Uterus (tissue), 4 donors: Measurements from ENCODE around the gene RBM42. TPM values are rescaled to one million over a fixed set of nuclear protein-coding genes. Genes with fewer than 3 reads are reported as not detected.

Source experiments
- DNase-seq, 2 donors: peaks; one replicate each; pipeline ENCODE4 v3.0.0-alpha.2; 2019 to 2020
- H3K27ac ChIP-seq, 2 donors: fragments of 200-600 bp; sonication (generic); 1 replicate in 1 of 2; 2 replicates in 1 of 2; pipeline ENCODE4 v1.5.1; 2016 to 2018
- H3K27me3 ChIP-seq, 2 donors: fragments of 200-600 bp; sonication (generic); one replicate each; pipeline ENCODE4 v1.5.1; 2018 to 2019; ENCODE audit warnings: control low read depth in 1 of 2
- H3K36me3 ChIP-seq, 2 donors: fragments of 200-600 bp; sonication (generic); one replicate each; pipeline ENCODE4 v1.5.1; 2019; ENCODE audit warnings: control low read depth in 1 of 2
- H3K4me1 ChIP-seq, 2 donors: fragments of 200-600 bp; sonication (generic); one replicate each; pipeline ENCODE4 v1.5.1; 2018 to 2019; ENCODE audit warnings: control low read depth in 1 of 2
- H3K4me3 ChIP-seq, 2 donors: fragments of 200-600 bp; sonication (generic); 1 replicate in 1 of 2; 2 replicates in 1 of 2; pipeline ENCODE4 v1.5.1; 2018 to 2019; ENCODE audit warnings: mild to moderate bottlenecking in 1 of 2
- H3K9me3 ChIP-seq, 2 donors: fragments of 200-600 bp; sonication (generic); one replicate each; pipeline ENCODE4 v1.5.1; 2019; ENCODE audit warnings: control low read depth in 1 of 2
- POLR2A ChIP-seq, 2 donors: fragments of 450-650 bp; IDR thresholded peaks; one replicate each; pipeline ENCODE4 v1.6.1; 2016; ENCODE audit warnings: antibody characterized with exemption in 2 of 2, mild to moderate bottlenecking in 1 of 2, moderate library complexity in 1 of 2
- intact Hi-C: fragments of 100-400 bp; cut with DNase I; formaldehyde crosslinking; loops from one replicate; pipeline ENCODE4 v1.15.1; 2023; ENCODE audit warnings: low total_unique reads
- total RNA-seq, 4 donors: library from RNA; depleted of rRNA in 3 of 4; stranded (reverse); fragments of >200 nt in 3 of 4; gene quantifications; one replicate each; pipeline versions ENCODE4 v1.1.0 to v1.2.4, GENCODE V29; 2014 to 2023
- TF ChIP-seq, protein P1 (sequence below), 4 experiments: fragments of 200-600 bp in 2 of 4; fragments of 450-650 bp in 2 of 4; sonication (generic) in 2 of 4; IDR thresholded peaks; one replicate each; pipeline ENCODE4 v1.5.1; 2016 to 2019; ENCODE audit warnings: antibody characterized with exemption in 4 of 4, mild to moderate bottlenecking in 2 of 4, moderate library complexity in 1 of 4
- donor health status: DM: yes; HTN: yes; CAD: no.

RBM42 gene
- total RNA-seq, 4 donors from 2014 or later, result 23.8 to 60.0 (median 31.5) TPM

DNA sequence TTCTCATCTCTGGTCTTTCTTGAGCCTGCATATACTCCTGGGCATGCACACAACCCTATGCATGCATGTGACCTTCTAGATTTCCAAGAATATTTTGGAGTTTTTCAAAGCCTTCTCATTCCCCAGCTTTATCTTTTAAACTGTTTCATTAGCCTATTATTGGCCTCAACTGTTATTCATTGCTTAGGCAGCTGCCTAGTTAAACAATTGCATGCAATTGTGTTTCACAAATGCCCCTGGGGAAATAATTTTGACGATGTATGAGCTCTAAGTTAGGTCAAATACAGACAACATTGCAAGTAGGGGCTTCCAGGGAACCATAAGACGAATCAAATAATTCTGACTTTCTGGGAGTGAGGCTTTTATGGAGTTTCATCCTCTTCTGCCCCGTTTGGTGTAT lies 35.1 kb downstream of the RBM42 start:
- no peak overlapping the region for H3K4me3 ChIP-seq
- no peaks in the 10 kb centered on the region for H3K36me3 ChIP-seq
- DNase-seq, result no peak
- no peak overlapping the region for H3K27ac ChIP-seq
- TF ChIP-seq POLR2A (IDR thresholded peaks at IDR 0.05), result no peak
- TF ChIP-seq, protein P1, sequence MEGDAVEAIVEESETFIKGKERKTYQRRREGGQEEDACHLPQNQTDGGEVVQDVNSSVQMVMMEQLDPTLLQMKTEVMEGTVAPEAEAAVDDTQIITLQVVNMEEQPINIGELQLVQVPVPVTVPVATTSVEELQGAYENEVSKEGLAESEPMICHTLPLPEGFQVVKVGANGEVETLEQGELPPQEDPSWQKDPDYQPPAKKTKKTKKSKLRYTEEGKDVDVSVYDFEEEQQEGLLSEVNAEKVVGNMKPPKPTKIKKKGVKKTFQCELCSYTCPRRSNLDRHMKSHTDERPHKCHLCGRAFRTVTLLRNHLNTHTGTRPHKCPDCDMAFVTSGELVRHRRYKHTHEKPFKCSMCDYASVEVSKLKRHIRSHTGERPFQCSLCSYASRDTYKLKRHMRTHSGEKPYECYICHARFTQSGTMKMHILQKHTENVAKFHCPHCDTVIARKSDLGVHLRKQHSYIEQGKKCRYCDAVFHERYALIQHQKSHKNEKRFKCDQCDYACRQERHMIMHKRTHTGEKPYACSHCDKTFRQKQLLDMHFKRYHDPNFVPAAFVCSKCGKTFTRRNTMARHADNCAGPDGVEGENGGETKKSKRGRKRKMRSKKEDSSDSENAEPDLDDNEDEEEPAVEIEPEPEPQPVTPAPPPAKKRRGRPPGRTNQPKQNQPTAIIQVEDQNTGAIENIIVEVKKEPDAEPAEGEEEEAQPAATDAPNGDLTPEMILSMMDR (IDR thresholded peaks at IDR 0.05), result no peak
- no peaks in the 10 kb centered on the region for H3K9me3 ChIP-seq
- intact Hi-C loops, result no loop called here
- no peaks in the 10 kb centered on the region for H3K4me1 ChIP-seq
- H3K27me3 ChIP-seq, result no peaks in the 10 kb centered on the region

DNA sequence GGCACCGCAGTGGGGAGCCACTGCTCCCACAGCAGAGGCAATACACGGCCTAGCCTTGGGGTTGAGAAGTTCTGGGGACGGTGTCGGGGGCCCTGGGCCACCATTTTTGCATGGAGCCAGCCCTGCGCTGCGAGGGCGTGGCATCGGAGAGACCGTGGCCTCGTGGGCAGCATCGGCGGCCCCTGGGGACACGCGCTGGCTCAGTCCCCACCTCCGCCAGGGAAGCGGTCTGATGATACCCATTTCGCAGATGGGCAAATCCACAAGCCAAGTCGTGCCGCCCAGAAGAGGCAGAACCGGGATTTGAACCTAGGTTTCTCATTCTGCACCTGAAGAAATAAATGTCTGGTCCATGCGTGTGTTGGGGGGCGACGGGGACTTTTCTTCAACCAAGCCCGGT lies 36.3 kb downstream of the RBM42 start:
- H3K36me3 ChIP-seq, result no peaks in the 10 kb centered on the region
- no peak overlapping the region for H3K4me3 ChIP-seq
- DNase-seq, result no peak
- H3K27ac ChIP-seq, result no peak overlapping the region
- H3K27me3 ChIP-seq, result no peaks in the 10 kb centered on the region
- no peak for TF ChIP-seq POLR2A (IDR thresholded peaks at IDR 0.05)
- TF ChIP-seq, protein P1 (IDR thresholded peaks at IDR 0.05), result no peak
- H3K4me1 ChIP-seq, result no peaks in the 10 kb centered on the region
- intact Hi-C loops, result no loop called here
- no peaks in the 10 kb centered on the region for H3K9me3 ChIP-seq

DNA sequence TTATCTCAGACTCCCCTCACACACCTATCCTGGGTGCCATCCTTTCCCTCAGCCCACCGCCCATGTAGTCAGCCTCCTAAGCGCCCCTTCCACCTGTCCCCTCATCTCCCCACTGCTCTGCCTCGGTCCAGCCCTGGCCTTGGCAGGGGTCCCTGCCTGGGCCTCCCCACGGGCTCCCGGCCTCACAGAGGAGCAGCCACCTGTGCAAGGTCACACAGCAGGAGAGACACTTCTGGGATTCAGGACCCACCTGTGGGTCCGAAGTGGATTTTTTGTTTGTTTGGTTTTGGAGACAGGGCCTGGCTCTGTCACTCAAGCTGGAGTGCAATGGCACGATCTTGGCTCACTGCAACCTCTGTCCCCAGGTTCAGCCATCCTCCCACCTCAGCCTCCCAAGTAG lies 36.8 kb downstream of the RBM42 start:
- Histone ChIP-seq H3K4me3 (no peak overlapping the region), H3K27me3 (no peaks in the 10 kb centered on the region), H3K4me1 (no peaks in the 10 kb centered on the region), H3K36me3 (no peaks in the 10 kb centered on the region), H3K9me3 (no peaks in the 10 kb centered on the region), H3K27ac (no peak overlapping the region)
- TF ChIP-seq POLR2A (IDR thresholded peaks at IDR 0.05), result no peak
- TF ChIP-seq, protein P1 (IDR thresholded peaks at IDR 0.05), result no peak
- intact Hi-C loops, result no loop called here
- no peak for DNase-seq

DNA sequence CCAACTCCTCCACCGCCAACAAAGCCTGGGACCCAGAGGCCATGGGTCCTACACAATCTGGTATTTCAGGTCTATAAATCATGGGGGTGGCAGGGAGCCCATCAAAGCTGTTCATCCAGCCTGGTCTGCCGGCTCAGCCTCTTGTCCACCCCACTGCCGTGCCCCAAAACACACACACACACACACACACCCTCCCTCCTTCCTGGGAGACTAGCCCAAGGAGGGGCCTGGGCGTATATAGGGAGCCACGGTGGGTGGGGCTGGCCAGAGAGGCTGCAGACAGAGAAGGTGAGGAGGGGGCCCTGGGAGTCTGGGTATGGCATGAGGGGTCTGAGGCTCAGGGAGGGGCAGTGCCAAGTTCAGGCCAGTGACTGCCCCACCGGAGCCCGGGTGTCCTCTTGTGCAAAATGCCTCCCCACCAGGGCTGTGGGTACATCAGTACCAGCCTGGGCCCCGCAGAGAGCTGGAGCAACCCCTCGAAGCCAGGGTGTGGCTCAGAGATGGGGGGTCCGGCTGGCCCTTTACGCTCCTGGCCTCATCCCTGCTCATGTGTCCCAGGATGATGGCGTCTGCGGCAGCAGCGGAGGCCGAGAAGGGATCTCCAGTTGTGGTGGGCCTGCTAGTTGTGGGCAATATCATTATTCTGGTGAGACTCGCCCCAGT lies 37.5 kb downstream of the RBM42 start, which contains the start of gene UPK1A:
UPK1A (plus strand) TSS at position 267 of the 663 bp plus-strand sequence; CDS start at position 563, 296 bp downstream.
- Histone ChIP-seq H3K36me3 (no peaks in the 10 kb centered on the region), H3K4me1 (no peaks in the 10 kb centered on the region), H3K4me3 (no peak within 1 kb of the TSS), H3K9me3 (no peaks in the 10 kb centered on the region), H3K27me3 (no peaks in the 10 kb centered on the region), H3K27ac (no peak within 1 kb of the TSS)
- intact Hi-C loops, result no loop called here
- no peak for DNase-seq
- TF ChIP-seq, protein P1 (IDR thresholded peaks at IDR 0.05), result no peak

DNA sequence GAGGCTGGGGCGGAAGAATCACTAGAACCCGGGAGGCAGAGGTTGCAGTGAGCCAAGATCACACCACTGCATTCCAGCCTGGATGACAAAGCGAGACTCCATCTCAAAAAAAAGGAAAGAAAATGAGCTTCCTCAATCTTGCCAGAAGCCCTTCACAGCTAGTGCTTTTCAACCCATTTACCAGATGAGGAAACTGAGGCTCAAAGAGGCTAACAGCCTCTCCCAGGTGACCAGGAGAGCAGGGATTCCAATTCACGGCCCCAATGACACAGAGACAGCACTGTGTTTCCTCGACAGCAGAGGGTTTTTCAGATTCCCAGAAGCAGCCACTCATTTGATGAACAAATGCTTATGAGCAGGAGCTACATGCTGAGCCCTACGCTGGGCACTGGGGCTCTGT lies 40.7 kb downstream of the RBM42 start:
- no peak for TF ChIP-seq POLR2A (IDR thresholded peaks at IDR 0.05)
- TF ChIP-seq, protein P1 (IDR thresholded peaks at IDR 0.05), result no peak
- Histone ChIP-seq H3K9me3 (no peaks in the 10 kb centered on the region), H3K4me3 (no peak overlapping the region), H3K4me1 (no peaks in the 10 kb centered on the region), H3K27ac (no peak overlapping the region), H3K36me3 (no peaks in the 10 kb centered on the region), H3K27me3 (peaks cover 0 to 10% of the 10 kb centered on the region in 2 donors)
- no peak for DNase-seq
- intact Hi-C loops, result no loop called here
